Sigmoid colon (tissue), 4 donors: ENCODE results near the gene WDR90.

Experiments used
- POLR2AphosphoS5 ChIP-seq, 4 donors: sonication (generic); formaldehyde crosslinking; IDR thresholded peaks; one replicate each; pipeline ENCODE4 v1.6.1; 2017; ENCODE audit warnings: antibody characterized with exemption in 4 of 4
- TF ChIP-seq, protein P1 (sequence below), 4 experiments: fragments of 450-650 bp in 3 of 4; fragments of 200-600 bp in 1 of 4; IDR thresholded peaks; one replicate each; pipeline ENCODE4 v1.5.1; 2016 to 2019; ENCODE audit warnings: antibody characterized with exemption in 4 of 4, mild to moderate bottlenecking in 3 of 4, moderate library complexity in 2 of 4

DNA sequence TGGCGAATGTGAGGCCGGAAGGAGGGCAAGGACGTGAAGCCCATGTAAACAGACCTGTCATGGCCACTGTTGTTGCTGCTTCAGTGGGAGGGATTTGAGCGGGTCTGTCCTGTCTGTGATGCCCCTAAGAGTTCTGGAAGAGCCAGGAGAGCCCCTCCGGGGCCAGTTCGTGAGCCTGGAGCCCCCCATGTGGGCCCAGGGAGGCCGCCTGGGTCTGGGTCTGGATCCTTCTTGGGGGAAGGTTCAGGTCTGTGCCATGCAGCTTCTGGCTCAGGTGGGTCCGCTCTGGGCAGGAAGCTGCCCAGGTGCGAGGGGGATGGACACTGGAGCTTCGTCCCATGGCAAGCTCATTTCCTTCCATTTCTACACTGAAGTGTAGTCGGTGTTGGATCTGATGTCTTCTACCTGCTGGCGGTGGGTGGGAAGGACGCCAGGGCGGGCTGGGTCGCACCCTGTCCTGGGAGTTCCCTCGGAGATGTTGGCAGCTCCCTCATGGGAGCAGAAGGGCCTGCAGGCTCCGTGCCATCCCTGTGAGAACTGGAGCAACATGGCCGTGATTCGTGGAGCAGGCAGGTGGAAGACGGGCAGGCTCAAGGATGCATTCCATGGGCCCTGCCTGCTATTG is 29.6 kb upstream of the WDR90 start:
- TF ChIP-seq POLR2AphosphoS5 (IDR thresholded peaks at IDR 0.05) = no peak
- TF ChIP-seq, protein P1, sequence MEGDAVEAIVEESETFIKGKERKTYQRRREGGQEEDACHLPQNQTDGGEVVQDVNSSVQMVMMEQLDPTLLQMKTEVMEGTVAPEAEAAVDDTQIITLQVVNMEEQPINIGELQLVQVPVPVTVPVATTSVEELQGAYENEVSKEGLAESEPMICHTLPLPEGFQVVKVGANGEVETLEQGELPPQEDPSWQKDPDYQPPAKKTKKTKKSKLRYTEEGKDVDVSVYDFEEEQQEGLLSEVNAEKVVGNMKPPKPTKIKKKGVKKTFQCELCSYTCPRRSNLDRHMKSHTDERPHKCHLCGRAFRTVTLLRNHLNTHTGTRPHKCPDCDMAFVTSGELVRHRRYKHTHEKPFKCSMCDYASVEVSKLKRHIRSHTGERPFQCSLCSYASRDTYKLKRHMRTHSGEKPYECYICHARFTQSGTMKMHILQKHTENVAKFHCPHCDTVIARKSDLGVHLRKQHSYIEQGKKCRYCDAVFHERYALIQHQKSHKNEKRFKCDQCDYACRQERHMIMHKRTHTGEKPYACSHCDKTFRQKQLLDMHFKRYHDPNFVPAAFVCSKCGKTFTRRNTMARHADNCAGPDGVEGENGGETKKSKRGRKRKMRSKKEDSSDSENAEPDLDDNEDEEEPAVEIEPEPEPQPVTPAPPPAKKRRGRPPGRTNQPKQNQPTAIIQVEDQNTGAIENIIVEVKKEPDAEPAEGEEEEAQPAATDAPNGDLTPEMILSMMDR (IDR thresholded peaks at IDR 0.05) = no peak
